HepG2 (cell line): ENCODE measurements around the gene ZBTB7C. TPM values are rescaled to one million over a fixed set of nuclear protein-coding genes. Genes with fewer than 3 reads are reported as not detected.

Experiments
- ATAC-seq: fragments of 200-7000 bp; cut with Tn5 transposase; 3 replicates; pipeline ENCODE4 v1.9.1; 2020; ENCODE audit warnings: mild to moderate bottlenecking, moderate library complexity
- BruUV-seq: library from RNA; stranded (reverse); fragments of 400-500 nt; replicated peaks from 2 replicates; lab custom pipeline; 2021; lab: Mats Ljungman, UMichigan
- CTCF ChIA-PET: fragments of 300-600 bp; formaldehyde crosslinking; extraction: SDS; loops from one replicate; lab custom pipeline; 2021; ENCODE audit warnings: low total read pairs, inconsistent platforms, low intra/inter-chr PET ratio; lab: Yijun Ruan, JAX
- POLR2A ChIA-PET: fragments of 350-600 bp; sonication (Branson Sonifier 250); formaldehyde crosslinking; loops from one replicate; lab custom pipeline; 2020; ENCODE audit warnings: antibody characterized with exemption, inconsistent platforms; lab: Yijun Ruan, JAX
- DNase-seq: peaks from one replicate; pipeline ENCODE4 v3.0.0-alpha.2; 2015; ENCODE audit warnings: low spot score
- FAIRE-seq: peaks from 3 replicates; lab custom pipeline; 2011; peaks lifted over from hg19 to GRCh38; lab: Jason Lieb, UNC
- H2AFZ ChIP-seq: one replicate; pipeline ENCODE4 v1.6.1; 2011; ENCODE audit warnings: low read length, inconsistent platforms
- H3K27ac ChIP-seq: fragments of 300-600 bp; 3 replicates; pipeline ENCODE4 v1.8.0; 2011; ENCODE audit warnings: mixed run types, mild to moderate bottlenecking, mixed read lengths, low read length, inconsistent platforms; ENCODE audit not compliant: insufficient read depth; ENCODE audit errors: extremely low read length
- H3K27me3 ChIP-seq, 2 experiments: fragments of 200-600 bp in 1 of 2; 2 replicates in 1 of 2; 3 replicates in 1 of 2; pipeline versions ENCODE4 v1.6.0 to v1.8.0; 2011; ENCODE audit warnings: low read length in 2 of 2, mild to moderate bottlenecking in 2 of 2, moderate library complexity in 2 of 2, inconsistent platforms in 1 of 2; ENCODE audit not compliant: insufficient read depth in 2 of 2, control insufficient read depth in 1 of 2
- H3K36me3 ChIP-seq, 2 experiments: fragments of 200-600 bp in 1 of 2; replicated peaks in 1 of 2; 2 replicates in 1 of 2; 3 replicates in 1 of 2; pipeline versions ENCODE4 v1.5.1 to v1.8.0; 2011; ENCODE audit warnings: low read length in 2 of 2, inconsistent platforms in 1 of 2; ENCODE audit not compliant: insufficient read depth in 2 of 2, control insufficient read depth in 1 of 2
- H3K4me1 ChIP-seq: 2 replicates; pipeline ENCODE4 v1.5.1; 2012; ENCODE audit warnings: low read length, inconsistent platforms; ENCODE audit not compliant: insufficient read depth
- H3K4me2 ChIP-seq: 2 replicates; pipeline ENCODE4 v1.6.0; 2011; ENCODE audit warnings: low read depth, low read length, inconsistent platforms
- H3K4me3 ChIP-seq, 3 experiments: fragments of 200-600 bp in 1 of 3; sonication (generic), shearing (Covaris generic) in 1 of 3; replicated peaks in 1 of 3; 2 replicates each; pipeline ENCODE4 v1.5.1; 2011 to 2016; ENCODE audit warnings: low read length in 3 of 3, inconsistent platforms in 2 of 3, low read depth in 2 of 3, mild to moderate bottlenecking in 2 of 3, control low read depth in 1 of 3, mixed read lengths in 1 of 3; ENCODE audit not compliant: insufficient read depth in 1 of 3
- H3K79me2 ChIP-seq: one replicate; pipeline ENCODE4 v1.6.1; 2011; ENCODE audit warnings: low read length, inconsistent platforms; ENCODE audit not compliant: insufficient read depth
- H3K9ac ChIP-seq: 2 replicates; pipeline ENCODE4 v1.6.0; 2011; ENCODE audit warnings: mild to moderate bottlenecking, low read depth, low read length, inconsistent platforms; ENCODE audit not compliant: insufficient read depth
- H3K9me3 ChIP-seq: 2 replicates; pipeline ENCODE4 v1.5.1; 2012; ENCODE audit warnings: mild to moderate bottlenecking, low read length
- H4K20me1 ChIP-seq: 2 replicates; pipeline ENCODE4 v1.6.0; 2011; ENCODE audit warnings: inconsistent platforms, mild to moderate bottlenecking, low read length, moderate library complexity; ENCODE audit not compliant: insufficient read depth
- CREB3 ChIP-seq: sonication (generic); formaldehyde crosslinking; IDR thresholded peaks from 2 replicates; pipeline ENCODE4 v1.5.0; 2020; ENCODE audit warnings: missing genetic modification reagents
- GLMP ChIP-seq: sonication (generic); formaldehyde crosslinking; IDR thresholded peaks from 2 replicates; pipeline ENCODE4 v1.9.0; 2021; ENCODE audit warnings: missing genetic modification reagents, mild to moderate bottlenecking, borderline replicate concordance
- HBP1 ChIP-seq: IDR thresholded peaks from 2 replicates; pipeline ENCODE4 v1.6.1; 2016; ENCODE audit warnings: low read depth, control low read depth
- KAT2B ChIP-seq: fragments of 150-350 bp; IDR thresholded peaks from 2 replicates; pipeline ENCODE4 v1.6.1; 2014; ENCODE audit warnings: low read depth, low read length, borderline replicate concordance
- NRL ChIP-seq: sonication (generic); formaldehyde crosslinking; IDR thresholded peaks from 2 replicates; pipeline ENCODE4 v1.5.0; 2020; ENCODE audit warnings: missing genetic modification reagents, mild to moderate bottlenecking, moderate library complexity, borderline replicate concordance
- PLSCR1 ChIP-seq: sonication (generic); formaldehyde crosslinking; IDR thresholded peaks from 2 replicates; pipeline ENCODE4 v1.5.0; 2020; ENCODE audit warnings: missing genetic modification reagents, mild to moderate bottlenecking, borderline replicate concordance
- SIN3B ChIP-seq: fragments of 150-350 bp; IDR thresholded peaks from 2 replicates; pipeline ENCODE4 v1.6.1; 2014; ENCODE audit warnings: low read length
- SUZ12 ChIP-seq: fragments of 150-350 bp; IDR thresholded peaks from 2 replicates; pipeline ENCODE4 v1.6.1; 2014; ENCODE audit warnings: low read depth, low read length
- USF2 ChIP-seq, 2 experiments: sonication (generic) in 1 of 2; formaldehyde crosslinking in 1 of 2; IDR thresholded peaks; 2 replicates each; pipeline versions ENCODE4 v1.5.1 to v1.6.1; 2011 to 2020; ENCODE audit warnings: borderline replicate concordance in 1 of 2, low read depth in 1 of 2, low read length in 1 of 2, mild to moderate bottlenecking in 1 of 2, missing genetic modification reagents in 1 of 2, moderate library complexity in 1 of 2
- XBP1 ChIP-seq: sonication (generic); formaldehyde crosslinking; IDR thresholded peaks from 2 replicates; pipeline ENCODE4 v1.5.0; 2020; ENCODE audit warnings: missing genetic modification reagents
- ZNF234 ChIP-seq: sonication (generic); formaldehyde crosslinking; conservative IDR thresholded peaks from 2 replicates; pipeline ENCODE4 v1.5.1; 2020; ENCODE audit warnings: mild to moderate bottlenecking, missing genetic modification reagents
- ZNF335 ChIP-seq: sonication (generic); formaldehyde crosslinking; IDR thresholded peaks from 2 replicates; pipeline ENCODE4 v1.4.0; 2020; ENCODE audit warnings: missing genetic modification reagents
- ZNF382 ChIP-seq: sonication (generic); formaldehyde crosslinking; IDR thresholded peaks from 2 replicates; pipeline ENCODE4 v1.5.0; 2020; ENCODE audit warnings: missing genetic modification reagents, mild to moderate bottlenecking, borderline replicate concordance
- WGBS: methylation state at CpG from one replicate; pipeline ENCODE4 v1.1.6; 2017; ENCODE audit warnings: low lambda C conversion rate; 5-methylcytosine and 5-hydroxymethylcytosine counted together
- in situ Hi-C: cut with HindIII; loops from 2 replicates; pipeline ENCODE4 v1.10.0; 2017; ENCODE audit warnings: low pct_unique_long_range_greater_than_20kb; ENCODE audit not compliant: extremely low pct_ligation_motif_present
- intact Hi-C: fragments of 100-400 bp; cut with micrococcal nuclease; formaldehyde crosslinking; loops from one replicate; pipeline ENCODE4 v1.10.0; 2022; ENCODE audit not compliant: unreplicated experiment
- polyA plus RNA-seq, 8 experiments: library from polyadenylated mRNA; depleted of rRNA in 3 of 8; stranded (reverse) in 7 of 8; unstranded in 1 of 8; fragments of >200 nt; fragmentation: Illumina TruSeq in 4 of 8; extraction: Trizol in 4 of 8; gene quantifications; 2 replicates each; pipeline versions ENCODE4 v1.2.1 to v1.2.3, GENCODE V29; 2011 to 2016; ENCODE audit warnings: low read depth in 4 of 8, missing spikeins in 1 of 8, mixed read lengths in 1 of 8; ENCODE audit not compliant: insufficient read depth in 1 of 8
- total RNA-seq, 5 experiments: library from RNA; depleted of rRNA; stranded (reverse); fragments of >200 nt; fragmentation: Illumina TruSeq; extraction: Trizol; gene quantifications; 2 replicates each; pipeline ENCODE4 v1.2.3, GENCODE V29; 2016; ENCODE audit warnings: low read depth in 1 of 5

Gene ZBTB7C
- total and polyA plus RNA-seq, 2 of the 13 experiments (the other 11 are each of a cell fraction or from before 2014, with no cell fraction given), result 0.01 to 0.04 TPM

GRCh38 chr18:48351216-48352050 is 57.8 kb downstream of the ZBTB7C start (continued):
- no peak for TF ChIP-seq HBP1
- no peak for TF ChIP-seq PLSCR1

- FAIRE-seq, result no peak
- no peak for ATAC-seq
- 8% methylated on average over 2 of the region's 2 CpGs for WGBS
- POLR2A ChIA-PET, result no interaction called here
- Histone ChIP-seq H3K36me3 (no peaks in the 10 kb centered on the region), H4K20me1 (no peaks in the 10 kb centered on the region), H3K79me2 (no peaks in the 10 kb centered on the region), H3K4me3 (no peak overlapping the region), H3K9me3 (no peaks in the 10 kb centered on the region), H2AFZ (no peak overlapping the region), H3K27ac (no peak overlapping the region), H3K4me1 (no peaks in the 10 kb centered on the region), H3K27me3 (peaks cover 1 to 24% of the 10 kb centered on the region in 2 experiments; a peak in 4 of 5 replicates), H3K9ac (no peak overlapping the region), H3K4me2 (no peak overlapping the region)
- CTCF ChIA-PET, result no interaction called here
- BruUV-seq, result no TSS peak
- in situ Hi-C loops, result loop anchor here (10.0 kb wide), 1 partner anchor 314 kb away; no protein-coding TSS in a partner anchor
- no peak for DNase-seq
- intact Hi-C loops, result no loop called here
- TF ChIP-seq ZNF234 (CRISPR knock-in tag) (no peak), NRL (CRISPR knock-in tag) (no peak), ZNF382 (CRISPR knock-in tag) (no peak), ZNF335 (CRISPR knock-in tag) (no peak), GLMP (no peak), CREB3 (no peak), XBP1 (CRISPR knock-in tag) (no peak), USF2 (IDR thresholded peaks at IDR 0.05; ENCODE audit: low read depth, low read length) (no peak), USF2 (CRISPR knock-in tag; IDR thresholded peaks at IDR 0.05; ENCODE audit: borderline replicate concordance) (no peak), SUZ12 (no peak), SIN3B (no peak), KAT2B (no peak)
Observed at GRCh38 chr18:48348739-48349138, 60.4 kb downstream of the ZBTB7C start.
